K562 (cell line): ENCODE results near the gene CRABP2. TPM values are rescaled to one million over a fixed set of nuclear protein-coding genes. Genes with fewer than 3 reads are reported as not detected.

ENCODE experiments used
- CEBPB ChIP-seq: fragments of 450-650 bp; IDR thresholded peaks from 2 replicates; pipeline ENCODE4 v1.6.1; 2016; ENCODE audit warnings: missing genetic modification characterization, missing compliant biosample characterization
- CTBP1 ChIP-seq: fragments of 450-650 bp; IDR thresholded peaks from 2 replicates; pipeline ENCODE4 v1.6.1; 2016; ENCODE audit warnings: borderline replicate concordance
- GATAD2A ChIP-seq: fragments of 450-650 bp; IDR thresholded peaks from 2 replicates; pipeline ENCODE4 v1.6.1; 2017
- GTF2E2 ChIP-seq: fragments of 200-800 bp; sonication (Bioruptor generic); IDR thresholded peaks from 2 replicates; pipeline ENCODE4 v1.6.1; 2016; ENCODE audit warnings: missing genetic modification characterization, missing compliant biosample characterization
- MAFG ChIP-seq: fragments of 450-650 bp; conservative IDR thresholded peaks from 2 replicates; pipeline ENCODE4 v1.6.1; 2016; ENCODE audit warnings: missing genetic modification characterization, missing compliant biosample characterization
- MAZ ChIP-seq, 2 experiments: fragments of 450-650 bp in 1 of 2; sonication (generic) in 1 of 2; formaldehyde crosslinking; IDR thresholded peaks in 1 of 2; conservative IDR thresholded peaks in 1 of 2; 2 replicates each; pipeline versions ENCODE4 v1.4.0 to v1.5.0; 2020; ENCODE audit warnings: mild to moderate bottlenecking in 1 of 2, missing genetic modification reagents in 1 of 2
- NR2C2 ChIP-seq, 2 experiments: fragments of 200-800 bp in 1 of 2; sonication (Bioruptor generic) in 1 of 2; sonication (generic) in 1 of 2; formaldehyde crosslinking in 1 of 2; IDR thresholded peaks; 2 replicates each; pipeline versions ENCODE4 v1.6.1 to v1.8.0; 2016 to 2022; ENCODE audit warnings: mild to moderate bottlenecking in 1 of 2, missing compliant biosample characterization in 1 of 2, missing genetic modification characterization in 1 of 2, missing genetic modification reagents in 1 of 2
- SUPT5H ChIP-seq: fragments of 450-650 bp; IDR thresholded peaks from 2 replicates; pipeline ENCODE4 v1.6.1; 2016
- ZNF133 ChIP-seq: fragments of 250-450 bp; sonication (Bioruptor Pico); IDR thresholded peaks from 2 replicates; pipeline ENCODE4 v1.4.0; 2020; ENCODE audit warnings: mild to moderate bottlenecking
- polyA plus RNA-seq, 8 experiments: library from polyadenylated mRNA; depleted of rRNA in 4 of 8; stranded (reverse) in 5 of 8; unstranded in 3 of 8; fragments of >200 nt; fragmentation: Nextera tagmentation in 2 of 8; fragmentation: Illumina TruSeq in 1 of 8; extraction: Ambion mirVana in 2 of 8; extraction: Trizol in 1 of 8; gene quantifications; 2 replicates each; pipeline versions ENCODE4 v1.2.1 to v1.2.3, GENCODE V29; 2011 to 2014; ENCODE audit warnings: inconsistent platforms in 1 of 8, missing spikeins in 1 of 8
- total RNA-seq, 7 experiments: library from RNA; depleted of rRNA in 6 of 7; stranded (reverse); fragments of >200 nt in 6 of 7; fragmentation: Illumina TruSeq in 2 of 7; extraction: Trizol in 2 of 7; gene quantifications; 2 replicates each; pipeline versions ENCODE4 v1.2.1 to v1.2.3, GENCODE V29; 2011 to 2021; ENCODE audit warnings: low replicate concordance in 1 of 7
- TF ChIP-seq, protein P1 (sequence below): sonication (generic); formaldehyde crosslinking; IDR thresholded peaks from 2 replicates; pipeline ENCODE4 v1.4.0; 2020; ENCODE audit warnings: mild to moderate bottlenecking, missing genetic modification reagents
- TF ChIP-seq, protein P2 (sequence below): sonication (generic); formaldehyde crosslinking; IDR thresholded peaks from 2 replicates; pipeline ENCODE4 v1.8.0; 2022; ENCODE audit warnings: mild to moderate bottlenecking, missing genetic modification reagents
- TF ChIP-seq, protein P3 (sequence below): sonication (generic); IDR thresholded peaks from 2 replicates; pipeline ENCODE4 v1.6.1; 2016
- TF ChIP-seq, protein P4 (sequence below): IDR thresholded peaks from 3 replicates; pipeline ENCODE4 v1.6.1; 2011; ENCODE audit warnings: borderline replicate concordance, mild to moderate bottlenecking; ENCODE audit not compliant: insufficient read length, insufficient read depth
- TF ChIP-seq, protein P5 (sequence below): sonication (generic); formaldehyde crosslinking; IDR thresholded peaks from 2 replicates; pipeline ENCODE4 v1.8.1; 2023; ENCODE audit warnings: mild to moderate bottlenecking, missing genetic modification reagents

CRABP2 gene
- total and polyA plus RNA-seq, 9 of the 15 experiments (the other 6 are each of a cell fraction or from before 2014, with no cell fraction given) = 0.30 to 2.5 (median 0.82) TPM

DNA sequence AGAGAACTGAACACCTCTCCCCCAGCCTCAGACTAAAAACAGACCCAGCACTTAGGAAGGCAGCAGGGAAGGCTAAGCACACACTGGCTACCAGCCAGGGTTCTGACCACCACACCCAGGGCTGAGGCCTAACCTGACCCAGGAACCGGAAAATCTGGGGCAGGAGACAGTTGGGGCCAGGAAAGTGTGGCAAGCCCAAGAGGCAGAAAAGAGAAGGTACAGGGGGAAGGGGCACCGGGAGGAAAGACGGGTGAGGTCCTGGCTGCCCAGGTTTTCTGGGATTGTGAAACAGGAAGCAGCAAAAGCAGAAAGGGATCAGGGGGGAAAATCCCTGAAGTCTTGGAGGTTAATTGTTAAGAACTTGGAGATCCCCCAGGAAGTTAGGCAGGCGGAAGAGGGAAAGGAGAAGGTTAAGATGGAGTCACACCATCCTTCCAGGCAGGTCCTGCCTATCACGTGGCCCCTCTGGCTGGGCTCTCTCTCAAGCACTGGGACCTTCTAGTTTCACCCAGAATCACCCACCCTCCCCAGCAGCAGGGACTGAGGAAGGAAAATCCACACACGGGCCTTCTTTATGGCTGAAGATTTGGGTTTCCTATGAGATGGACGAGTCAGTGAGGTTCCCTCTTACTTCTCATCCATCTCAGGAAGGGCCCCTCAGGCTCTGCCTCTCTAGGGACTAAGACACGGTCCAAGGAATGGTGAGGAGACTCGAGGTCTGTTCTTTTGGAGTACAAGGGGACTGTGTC lies 43.5 kb upstream of the CRABP2 start (continued):
- TF ChIP-seq, protein P1, sequence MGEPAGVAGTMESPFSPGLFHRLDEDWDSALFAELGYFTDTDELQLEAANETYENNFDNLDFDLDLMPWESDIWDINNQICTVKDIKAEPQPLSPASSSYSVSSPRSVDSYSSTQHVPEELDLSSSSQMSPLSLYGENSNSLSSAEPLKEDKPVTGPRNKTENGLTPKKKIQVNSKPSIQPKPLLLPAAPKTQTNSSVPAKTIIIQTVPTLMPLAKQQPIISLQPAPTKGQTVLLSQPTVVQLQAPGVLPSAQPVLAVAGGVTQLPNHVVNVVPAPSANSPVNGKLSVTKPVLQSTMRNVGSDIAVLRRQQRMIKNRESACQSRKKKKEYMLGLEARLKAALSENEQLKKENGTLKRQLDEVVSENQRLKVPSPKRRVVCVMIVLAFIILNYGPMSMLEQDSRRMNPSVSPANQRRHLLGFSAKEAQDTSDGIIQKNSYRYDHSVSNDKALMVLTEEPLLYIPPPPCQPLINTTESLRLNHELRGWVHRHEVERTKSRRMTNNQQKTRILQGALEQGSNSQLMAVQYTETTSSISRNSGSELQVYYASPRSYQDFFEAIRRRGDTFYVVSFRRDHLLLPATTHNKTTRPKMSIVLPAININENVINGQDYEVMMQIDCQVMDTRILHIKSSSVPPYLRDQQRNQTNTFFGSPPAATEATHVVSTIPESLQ (CRISPR knock-in tag) = no peak
- TF ChIP-seq ZNF133 (no peak), GTF2E2 (tag) (no peak; the same call in 1 of the 2 replicates), MAZ (CRISPR knock-in tag; conservative IDR thresholded peaks at IDR 0.05 in 1 of 2, IDR thresholded peaks at IDR 0.05 in 1 of 2) (0 out of 4 replicates have a peak, but pooled peaks of 1 of the 2 experiments have one; percentile 23), MAFG (tag) (no peak), GATAD2A (peak; percentile 65; the same call in 1 of the 2 replicates), NR2C2 (CRISPR knock-in tag; IDR thresholded peaks at IDR 0.05) (0 out of 2 replicates have a peak, but pooled peaks have one; percentile 4), NR2C2 (tag; IDR thresholded peaks at IDR 0.05) (peak; percentile 92), CEBPB (tag) (peak; percentile 11; the same call in 1 of the 2 replicates), SUPT5H (peak; percentile 34; the same call in 1 of the 2 replicates), CTBP1 (no peak)
- TF ChIP-seq, protein P2, sequence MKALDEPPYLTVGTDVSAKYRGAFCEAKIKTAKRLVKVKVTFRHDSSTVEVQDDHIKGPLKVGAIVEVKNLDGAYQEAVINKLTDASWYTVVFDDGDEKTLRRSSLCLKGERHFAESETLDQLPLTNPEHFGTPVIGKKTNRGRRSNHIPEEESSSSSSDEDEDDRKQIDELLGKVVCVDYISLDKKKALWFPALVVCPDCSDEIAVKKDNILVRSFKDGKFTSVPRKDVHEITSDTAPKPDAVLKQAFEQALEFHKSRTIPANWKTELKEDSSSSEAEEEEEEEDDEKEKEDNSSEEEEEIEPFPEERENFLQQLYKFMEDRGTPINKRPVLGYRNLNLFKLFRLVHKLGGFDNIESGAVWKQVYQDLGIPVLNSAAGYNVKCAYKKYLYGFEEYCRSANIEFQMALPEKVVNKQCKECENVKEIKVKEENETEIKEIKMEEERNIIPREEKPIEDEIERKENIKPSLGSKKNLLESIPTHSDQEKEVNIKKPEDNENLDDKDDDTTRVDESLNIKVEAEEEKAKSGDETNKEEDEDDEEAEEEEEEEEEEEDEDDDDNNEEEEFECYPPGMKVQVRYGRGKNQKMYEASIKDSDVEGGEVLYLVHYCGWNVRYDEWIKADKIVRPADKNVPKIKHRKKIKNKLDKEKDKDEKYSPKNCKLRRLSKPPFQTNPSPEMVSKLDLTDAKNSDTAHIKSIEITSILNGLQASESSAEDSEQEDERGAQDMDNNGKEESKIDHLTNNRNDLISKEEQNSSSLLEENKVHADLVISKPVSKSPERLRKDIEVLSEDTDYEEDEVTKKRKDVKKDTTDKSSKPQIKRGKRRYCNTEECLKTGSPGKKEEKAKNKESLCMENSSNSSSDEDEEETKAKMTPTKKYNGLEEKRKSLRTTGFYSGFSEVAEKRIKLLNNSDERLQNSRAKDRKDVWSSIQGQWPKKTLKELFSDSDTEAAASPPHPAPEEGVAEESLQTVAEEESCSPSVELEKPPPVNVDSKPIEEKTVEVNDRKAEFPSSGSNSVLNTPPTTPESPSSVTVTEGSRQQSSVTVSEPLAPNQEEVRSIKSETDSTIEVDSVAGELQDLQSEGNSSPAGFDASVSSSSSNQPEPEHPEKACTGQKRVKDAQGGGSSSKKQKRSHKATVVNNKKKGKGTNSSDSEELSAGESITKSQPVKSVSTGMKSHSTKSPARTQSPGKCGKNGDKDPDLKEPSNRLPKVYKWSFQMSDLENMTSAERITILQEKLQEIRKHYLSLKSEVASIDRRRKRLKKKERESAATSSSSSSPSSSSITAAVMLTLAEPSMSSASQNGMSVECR (CRISPR knock-in tag) = 0 out of 2 replicates have a peak, but pooled peaks have one; percentile 1
- TF ChIP-seq, protein P3, sequence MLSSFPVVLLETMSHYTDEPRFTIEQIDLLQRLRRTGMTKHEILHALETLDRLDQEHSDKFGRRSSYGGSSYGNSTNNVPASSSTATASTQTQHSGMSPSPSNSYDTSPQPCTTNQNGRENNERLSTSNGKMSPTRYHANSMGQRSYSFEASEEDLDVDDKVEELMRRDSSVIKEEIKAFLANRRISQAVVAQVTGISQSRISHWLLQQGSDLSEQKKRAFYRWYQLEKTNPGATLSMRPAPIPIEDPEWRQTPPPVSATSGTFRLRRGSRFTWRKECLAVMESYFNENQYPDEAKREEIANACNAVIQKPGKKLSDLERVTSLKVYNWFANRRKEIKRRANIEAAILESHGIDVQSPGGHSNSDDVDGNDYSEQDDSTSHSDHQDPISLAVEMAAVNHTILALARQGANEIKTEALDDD = peak; percentile 48; the same call in 1 of the 2 replicates
- TF ChIP-seq, protein P4, sequence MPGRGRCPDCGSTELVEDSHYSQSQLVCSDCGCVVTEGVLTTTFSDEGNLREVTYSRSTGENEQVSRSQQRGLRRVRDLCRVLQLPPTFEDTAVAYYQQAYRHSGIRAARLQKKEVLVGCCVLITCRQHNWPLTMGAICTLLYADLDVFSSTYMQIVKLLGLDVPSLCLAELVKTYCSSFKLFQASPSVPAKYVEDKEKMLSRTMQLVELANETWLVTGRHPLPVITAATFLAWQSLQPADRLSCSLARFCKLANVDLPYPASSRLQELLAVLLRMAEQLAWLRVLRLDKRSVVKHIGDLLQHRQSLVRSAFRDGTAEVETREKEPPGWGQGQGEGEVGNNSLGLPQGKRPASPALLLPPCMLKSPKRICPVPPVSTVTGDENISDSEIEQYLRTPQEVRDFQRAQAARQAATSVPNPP = no peak
- TF ChIP-seq, protein P5, sequence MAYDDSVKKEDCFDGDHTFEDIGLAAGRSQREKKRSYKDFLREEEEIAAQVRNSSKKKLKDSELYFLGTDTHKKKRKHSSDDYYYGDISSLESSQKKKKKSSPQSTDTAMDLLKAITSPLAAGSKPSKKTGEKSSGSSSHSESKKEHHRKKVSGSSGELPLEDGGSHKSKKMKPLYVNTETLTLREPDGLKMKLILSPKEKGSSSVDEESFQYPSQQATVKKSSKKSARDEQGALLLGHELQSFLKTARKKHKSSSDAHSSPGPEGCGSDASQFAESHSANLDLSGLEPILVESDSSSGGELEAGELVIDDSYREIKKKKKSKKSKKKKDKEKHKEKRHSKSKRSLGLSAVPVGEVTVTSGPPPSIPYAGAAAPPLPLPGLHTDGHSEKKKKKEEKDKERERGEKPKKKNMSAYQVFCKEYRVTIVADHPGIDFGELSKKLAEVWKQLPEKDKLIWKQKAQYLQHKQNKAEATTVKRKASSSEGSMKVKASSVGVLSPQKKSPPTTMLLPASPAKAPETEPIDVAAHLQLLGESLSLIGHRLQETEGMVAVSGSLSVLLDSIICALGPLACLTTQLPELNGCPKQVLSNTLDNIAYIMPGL (CRISPR knock-in tag) = no peak
